ENCODE data around the gene CACNA1A. TPM values are rescaled to one million over a fixed set of nuclear protein-coding genes. Genes with fewer than 3 reads are reported as not detected.

CACNA1A gene
- total RNA-seq, 1 donor: 1.4 TPM

DNA sequence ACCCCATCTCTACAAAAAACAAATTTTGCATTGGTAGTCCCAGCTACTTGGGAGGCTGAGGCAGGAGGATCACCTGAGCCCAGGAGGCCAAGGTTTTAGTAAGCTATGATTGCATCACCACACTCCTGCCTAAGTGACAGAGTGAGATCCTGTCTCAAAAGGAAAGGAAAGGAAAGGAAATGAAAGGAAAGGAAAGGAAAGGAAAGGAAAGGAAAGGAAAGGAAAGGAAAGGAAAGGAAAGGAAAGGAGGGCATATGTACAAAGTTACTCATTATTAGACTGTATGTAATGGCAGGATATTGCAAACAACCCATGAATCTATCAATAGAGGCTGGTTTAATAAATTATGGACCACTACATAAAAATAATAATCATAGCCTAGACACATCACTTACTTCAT is 40.8 kb upstream of the CACNA1A start:
- Histone ChIP-seq H2AFZ (ENCODE audit: low read length) (no peak overlapping the region), H3K4me2 (ENCODE audit: insufficient read depth, low read length) (no peak overlapping the region), H3K27me3 (ENCODE audit: insufficient read depth, low read length) (peaks cover 8% of the 10 kb centered on the region), H3K36me3 (ENCODE audit: insufficient read depth, low read length) (no peaks in the 10 kb centered on the region), H3K79me2 (ENCODE audit: insufficient read depth, low read length) (no peaks in the 10 kb centered on the region), H3K9me3 (ENCODE audit: low read depth, low read length) (no peaks in the 10 kb centered on the region), H3K4me1 (ENCODE audit: insufficient read depth, low read length) (no peaks in the 10 kb centered on the region), H3K4me3 (ENCODE audit: insufficient read depth, low read length) (no peak overlapping the region), H4K20me1 (ENCODE audit: insufficient read depth, low read length) (no peaks in the 10 kb centered on the region), H3K27ac (ENCODE audit: low read depth, low read length) (no peak overlapping the region)
- DNase-seq (ENCODE audit: insufficient read length, low spot score, missing footprints): no peak
- TF ChIP-seq, protein P1, sequence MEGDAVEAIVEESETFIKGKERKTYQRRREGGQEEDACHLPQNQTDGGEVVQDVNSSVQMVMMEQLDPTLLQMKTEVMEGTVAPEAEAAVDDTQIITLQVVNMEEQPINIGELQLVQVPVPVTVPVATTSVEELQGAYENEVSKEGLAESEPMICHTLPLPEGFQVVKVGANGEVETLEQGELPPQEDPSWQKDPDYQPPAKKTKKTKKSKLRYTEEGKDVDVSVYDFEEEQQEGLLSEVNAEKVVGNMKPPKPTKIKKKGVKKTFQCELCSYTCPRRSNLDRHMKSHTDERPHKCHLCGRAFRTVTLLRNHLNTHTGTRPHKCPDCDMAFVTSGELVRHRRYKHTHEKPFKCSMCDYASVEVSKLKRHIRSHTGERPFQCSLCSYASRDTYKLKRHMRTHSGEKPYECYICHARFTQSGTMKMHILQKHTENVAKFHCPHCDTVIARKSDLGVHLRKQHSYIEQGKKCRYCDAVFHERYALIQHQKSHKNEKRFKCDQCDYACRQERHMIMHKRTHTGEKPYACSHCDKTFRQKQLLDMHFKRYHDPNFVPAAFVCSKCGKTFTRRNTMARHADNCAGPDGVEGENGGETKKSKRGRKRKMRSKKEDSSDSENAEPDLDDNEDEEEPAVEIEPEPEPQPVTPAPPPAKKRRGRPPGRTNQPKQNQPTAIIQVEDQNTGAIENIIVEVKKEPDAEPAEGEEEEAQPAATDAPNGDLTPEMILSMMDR (IDR thresholded peaks at IDR 0.05; ENCODE audit: extremely low read depth, low read depth, low read length): no peak

GRCh38 chr19:13544423-13544822 is 38.1 kb upstream of the CACNA1A start:
- Histone ChIP-seq H3K9me3 (ENCODE audit: low read depth, low read length) (no peaks in the 10 kb centered on the region), H3K4me2 (ENCODE audit: insufficient read depth, low read length) (no peak overlapping the region), H3K36me3 (ENCODE audit: insufficient read depth, low read length) (no peaks in the 10 kb centered on the region), H3K27ac (ENCODE audit: low read depth, low read length) (no peak overlapping the region), H3K79me2 (ENCODE audit: insufficient read depth, low read length) (no peaks in the 10 kb centered on the region), H3K4me3 (ENCODE audit: insufficient read depth, low read length) (no peak overlapping the region), H4K20me1 (ENCODE audit: insufficient read depth, low read length) (no peaks in the 10 kb centered on the region), H3K4me1 (ENCODE audit: insufficient read depth, low read length) (no peaks in the 10 kb centered on the region), H2AFZ (ENCODE audit: low read length) (no peak overlapping the region), H3K27me3 (ENCODE audit: insufficient read depth, low read length) (peaks cover 12% of the 10 kb centered on the region)
- DNase-seq (ENCODE audit: insufficient read length, low spot score, missing footprints): no peak
- TF ChIP-seq, protein P1 (IDR thresholded peaks at IDR 0.05; ENCODE audit: extremely low read depth, low read depth, low read length): no peak

DNA sequence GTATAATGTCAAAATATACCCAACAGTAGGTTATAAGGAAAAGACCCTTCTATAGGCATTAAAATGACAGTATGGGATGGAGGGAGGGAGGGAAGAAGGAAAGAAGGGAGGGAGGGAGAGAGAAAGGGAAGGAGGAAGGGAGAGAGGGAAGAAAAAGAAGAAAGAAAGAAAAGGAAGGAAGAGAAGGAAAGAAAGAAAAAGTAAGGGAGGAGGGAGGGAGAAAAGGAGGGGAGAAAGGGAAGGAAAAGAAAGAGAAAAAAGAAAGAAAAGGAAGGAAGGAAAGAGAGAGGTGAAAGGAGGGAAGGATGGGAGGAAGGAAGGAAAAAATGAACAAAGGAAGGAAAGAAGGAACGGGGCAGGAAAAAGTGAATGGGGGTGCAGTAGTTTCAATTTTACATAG is 35.3 kb upstream of the CACNA1A start:
- Histone ChIP-seq H3K4me3 (ENCODE audit: insufficient read depth, low read length) (no peak overlapping the region), H3K9me3 (ENCODE audit: low read depth, low read length) (no peaks in the 10 kb centered on the region), H2AFZ (ENCODE audit: low read length) (no peak overlapping the region), H3K4me1 (ENCODE audit: insufficient read depth, low read length) (no peaks in the 10 kb centered on the region), H4K20me1 (ENCODE audit: insufficient read depth, low read length) (no peaks in the 10 kb centered on the region), H3K27ac (ENCODE audit: low read depth, low read length) (no peak overlapping the region), H3K36me3 (ENCODE audit: insufficient read depth, low read length) (no peaks in the 10 kb centered on the region), H3K4me2 (ENCODE audit: insufficient read depth, low read length) (no peak overlapping the region), H3K27me3 (ENCODE audit: insufficient read depth, low read length) (peaks cover 12% of the 10 kb centered on the region), H3K79me2 (ENCODE audit: insufficient read depth, low read length) (no peaks in the 10 kb centered on the region)
- DNase-seq (ENCODE audit: insufficient read length, low spot score, missing footprints): no peak
- TF ChIP-seq, protein P1 (IDR thresholded peaks at IDR 0.05; ENCODE audit: extremely low read depth, low read depth, low read length): no peak

DNA sequence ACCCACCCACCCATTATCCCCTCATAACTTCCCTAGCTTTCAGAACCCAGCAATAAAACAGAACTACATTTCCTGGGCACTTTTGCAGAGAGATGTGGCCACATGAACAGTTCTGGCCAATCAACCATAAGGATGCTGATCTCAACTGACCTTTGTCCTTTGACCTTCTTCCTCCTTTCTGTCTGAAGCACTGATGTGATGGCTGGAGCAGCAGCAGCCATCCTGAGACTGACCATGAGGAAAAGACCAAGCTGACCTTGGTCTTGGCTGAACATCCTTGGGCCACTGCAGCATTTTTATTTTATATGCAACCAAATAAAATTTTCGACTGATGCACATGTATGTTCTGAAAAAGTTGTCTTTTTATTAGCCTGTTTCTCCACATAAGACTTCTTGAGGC is 33.1 kb upstream of the CACNA1A start:
- H3K36me3 ChIP-seq (ENCODE audit: insufficient read depth, low read length): no peaks in the 10 kb centered on the region
- TF ChIP-seq, protein P1 (IDR thresholded peaks at IDR 0.05; ENCODE audit: extremely low read depth, low read depth, low read length): no peak
- no peaks in the 10 kb centered on the region for H3K9me3 ChIP-seq (ENCODE audit: low read depth, low read length)
- no peak overlapping the region for H2AFZ ChIP-seq (ENCODE audit: low read length)
- no peaks in the 10 kb centered on the region for H3K79me2 ChIP-seq (ENCODE audit: insufficient read depth, low read length)
- H3K4me3 ChIP-seq (ENCODE audit: insufficient read depth, low read length): no peak overlapping the region
- DNase-seq (ENCODE audit: insufficient read length, low spot score, missing footprints): no peak
- no peaks in the 10 kb centered on the region for H3K4me1 ChIP-seq (ENCODE audit: insufficient read depth, low read length)
- H3K4me2 ChIP-seq (ENCODE audit: insufficient read depth, low read length): no peak overlapping the region
- peaks cover 12% of the 10 kb centered on the region for H3K27me3 ChIP-seq (ENCODE audit: insufficient read depth, low read length)
- no peak overlapping the region for H3K27ac ChIP-seq (ENCODE audit: low read depth, low read length)
- no peaks in the 10 kb centered on the region for H4K20me1 ChIP-seq (ENCODE audit: insufficient read depth, low read length)
